Liver (tissue), 9 donors: ENCODE results near the gene CSTPP1. TPM values are rescaled to one million over a fixed set of nuclear protein-coding genes. Genes with fewer than 3 reads are reported as not detected.

ENCODE experiments used
- DNase-seq: peaks from one replicate; pipeline ENCODE4 v3.0.0-alpha.2; 2017; ENCODE audit warnings: low spot score
- H3K27ac ChIP-seq, 2 donors: one replicate each; pipeline ENCODE4 v1.7.0; 2013; ENCODE audit warnings: inconsistent platforms in 2 of 2, low read length in 2 of 2, control low read depth in 1 of 2, low read depth in 1 of 2, mild to moderate bottlenecking in 1 of 2
- H3K27me3 ChIP-seq, 4 donors: one replicate each; pipeline versions ENCODE4 v1.6.1 to v1.7.0; 2013; ENCODE audit warnings: low read length in 3 of 4, inconsistent platforms in 1 of 4, mild to moderate bottlenecking in 1 of 4, moderate library complexity in 1 of 4; ENCODE audit not compliant: control insufficient read depth in 4 of 4, insufficient read depth in 4 of 4
- H3K36me3 ChIP-seq, 4 donors: one replicate each; pipeline versions ENCODE4 v1.6.1 to v1.7.0; 2013; ENCODE audit warnings: low read length in 3 of 4, mild to moderate bottlenecking in 3 of 4, low read depth in 1 of 4, moderate library complexity in 1 of 4; ENCODE audit not compliant: control insufficient read depth in 4 of 4, insufficient read depth in 3 of 4
- H3K4me1 ChIP-seq, 4 donors: one replicate each; pipeline versions ENCODE4 v1.6.1 to v1.7.0; 2013; ENCODE audit warnings: low read length in 3 of 4, mild to moderate bottlenecking in 3 of 4, moderate library complexity in 1 of 4; ENCODE audit not compliant: control insufficient read depth in 4 of 4, insufficient read depth in 4 of 4
- H3K4me3 ChIP-seq, 3 donors: one replicate each; pipeline versions ENCODE4 v1.6.1 to v1.7.0; 2013; ENCODE audit warnings: low read length in 3 of 3, control low read depth in 1 of 3, low read depth in 1 of 3, mild to moderate bottlenecking in 1 of 3
- H3K9ac ChIP-seq, 2 donors: one replicate each; pipeline ENCODE4 v1.7.0; 2013; ENCODE audit warnings: low read length in 2 of 2, mild to moderate bottlenecking in 2 of 2, moderate library complexity in 2 of 2, control low read depth in 1 of 2, low read depth in 1 of 2
- H3K9me3 ChIP-seq, 4 donors: one replicate each; pipeline versions ENCODE4 v1.6.1 to v1.7.0; 2013; ENCODE audit warnings: low read length in 3 of 4; ENCODE audit not compliant: control insufficient read depth in 4 of 4
- ATF3 ChIP-seq: IDR thresholded peaks from 2 replicates; pipeline ENCODE4 v1.6.1; 2016; ENCODE audit warnings: antibody characterized with exemption
- EGR1 ChIP-seq, 2 donors: IDR thresholded peaks; 2 replicates each; pipeline ENCODE4 v1.6.1; 2016 to 2018; ENCODE audit warnings: antibody characterized with exemption in 2 of 2, low read depth in 2 of 2
- FOXA1 ChIP-seq: IDR thresholded peaks from 2 replicates; pipeline ENCODE4 v1.6.1; 2016; ENCODE audit warnings: antibody characterized with exemption
- FOXA2 ChIP-seq: IDR thresholded peaks from 2 replicates; pipeline ENCODE4 v1.6.1; 2016; ENCODE audit warnings: antibody characterized with exemption
- GABPA ChIP-seq, 2 donors: IDR thresholded peaks in 1 of 2; conservative IDR thresholded peaks in 1 of 2; 2 replicates each; pipeline ENCODE4 v1.6.1; 2016; ENCODE audit warnings: antibody characterized with exemption in 2 of 2, mild to moderate bottlenecking in 1 of 2, moderate library complexity in 1 of 2
- HNF4A ChIP-seq, 2 donors: conservative IDR thresholded peaks; 2 replicates each; pipeline ENCODE4 v1.6.1; 2016; ENCODE audit warnings: antibody characterized with exemption in 2 of 2, mild to moderate bottlenecking in 2 of 2
- HNF4G ChIP-seq: IDR thresholded peaks from 2 replicates; pipeline ENCODE4 v1.6.1; 2016; ENCODE audit warnings: antibody characterized with exemption
- NR2F2 ChIP-seq: IDR thresholded peaks from 2 replicates; pipeline ENCODE4 v1.6.1; 2016; ENCODE audit warnings: antibody characterized with exemption
- RAD21 ChIP-seq, 2 donors: IDR thresholded peaks; 2 replicates each; pipeline ENCODE4 v1.6.1; 2016; ENCODE audit warnings: antibody characterized with exemption in 2 of 2, mild to moderate bottlenecking in 2 of 2
- REST ChIP-seq: IDR thresholded peaks from 2 replicates; pipeline ENCODE4 v1.6.1; 2016; ENCODE audit warnings: antibody characterized with exemption, mild to moderate bottlenecking
- RXRA ChIP-seq, 2 donors: IDR thresholded peaks; 2 replicates each; pipeline ENCODE4 v1.6.1; 2017 to 2018; ENCODE audit warnings: antibody characterized with exemption in 2 of 2, mild to moderate bottlenecking in 1 of 2
- SP1 ChIP-seq: IDR thresholded peaks from 2 replicates; pipeline ENCODE4 v1.6.1; 2018; ENCODE audit warnings: antibody characterized with exemption, mild to moderate bottlenecking
- TAF1 ChIP-seq: conservative IDR thresholded peaks from 2 replicates; pipeline ENCODE4 v1.6.1; 2016; ENCODE audit warnings: antibody characterized with exemption, mild to moderate bottlenecking
- YY1 ChIP-seq: IDR thresholded peaks from 2 replicates; pipeline ENCODE4 v1.6.1; 2016; ENCODE audit warnings: antibody characterized with exemption, mild to moderate bottlenecking
- ZBTB33 ChIP-seq: IDR thresholded peaks from 2 replicates; pipeline ENCODE4 v1.6.1; 2016; ENCODE audit warnings: antibody characterized with exemption
- WGBS: extraction: QIAGEN DNeasy Blood & Tissue Kit; methylation state at CpG from one replicate; pipeline ENCODE4 v1.1.7; 2013; 5-methylcytosine and 5-hydroxymethylcytosine counted together
- polyA plus RNA-seq, 2 donors: library from polyadenylated mRNA; stranded (reverse) in 1 of 2; unstranded in 1 of 2; fragments of 200-250 nt in 1 of 2; fragments of >200 nt in 1 of 2; fragmentation: Nextera tagmentation in 1 of 2; extraction: Ambion mirVana in 1 of 2; gene quantifications; one replicate each; pipeline versions ENCODE4 v1.2.1 to v1.2.3, GENCODE V29; 2013 to 2015
- total RNA-seq, 2 donors: library from RNA; depleted of rRNA; stranded (reverse); fragments of >200 nt; gene quantifications; one replicate each; pipeline ENCODE4 v1.2.3, GENCODE V29; 2014
- TF ChIP-seq, protein P1 (sequence below): IDR thresholded peaks from 2 replicates; pipeline ENCODE4 v1.6.1; 2016; ENCODE audit warnings: antibody characterized with exemption
- donor health status: healthy.
- donor health status: healthy.
- donor health status: healthy.
- donor health status: healthy.
- donor health status: healthy.

Gene CSTPP1
- total and polyA plus RNA-seq, 4 donors, result 5.4 to 6.6 (median 5.7) TPM

DNA sequence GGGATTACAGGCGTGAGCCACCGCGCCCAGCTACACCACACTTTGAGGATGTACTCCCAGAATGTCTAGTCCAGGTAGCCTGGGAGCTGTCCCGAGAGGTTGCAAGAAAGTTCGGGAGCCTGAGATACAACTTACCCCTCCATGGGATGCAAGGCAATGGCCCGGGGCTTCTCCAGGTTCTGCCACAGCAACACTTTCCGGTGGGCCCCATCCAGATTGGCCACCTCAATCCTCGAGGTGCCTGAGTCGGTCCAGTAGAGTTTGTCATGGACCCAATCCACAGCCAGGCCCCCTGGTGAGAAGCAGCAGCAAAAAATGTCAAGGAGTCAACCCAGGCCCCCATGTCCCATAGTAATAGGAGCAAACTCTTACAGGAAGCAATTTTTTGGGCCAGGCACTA is 43.7 kb upstream of the CSTPP1 start:
- no peak overlapping the region for H3K27ac ChIP-seq
- H3K9me3 ChIP-seq, result no peaks in the 10 kb centered on the region
- H3K36me3 ChIP-seq, result no peaks in the 10 kb centered on the region
- WGBS, result 94% methylated on average over 9 of the region's 9 CpGs
- no peak overlapping the region for H3K9ac ChIP-seq
- TF ChIP-seq ATF3 (no peak), HNF4A (conservative IDR thresholded peaks at IDR 0.05) (no peak), FOXA2 (no peak), ZBTB33 (no peak), TAF1 (no peak), RAD21 (IDR thresholded peaks at IDR 0.05) (no peak), HNF4G (no peak), SP1 (no peak), YY1 (no peak), EGR1 (IDR thresholded peaks at IDR 0.05; ENCODE audit: low read depth in 2 of 2) (no peak), RXRA (IDR thresholded peaks at IDR 0.05) (no peak), GABPA (IDR thresholded peaks at IDR 0.05 in 1 of 2, conservative IDR thresholded peaks at IDR 0.05 in 1 of 2) (no peak), NR2F2 (no peak), REST (no peak)
- TF ChIP-seq, protein P1, sequence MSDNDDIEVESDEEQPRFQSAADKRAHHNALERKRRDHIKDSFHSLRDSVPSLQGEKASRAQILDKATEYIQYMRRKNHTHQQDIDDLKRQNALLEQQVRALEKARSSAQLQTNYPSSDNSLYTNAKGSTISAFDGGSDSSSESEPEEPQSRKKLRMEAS, result no peak
- H3K4me3 ChIP-seq, result no peak overlapping the region
- no peak for DNase-seq
- H3K4me1 ChIP-seq, result peaks cover 0 to 7% (median 5%) of the 10 kb centered on the region in 4 donors
- H3K27me3 ChIP-seq, result no peaks in the 10 kb centered on the region

GRCh38 chr11:46894506-46894905 is 42.1 kb upstream of the CSTPP1 start:
- Histone ChIP-seq H3K9me3 (no peaks in the 10 kb centered on the region), H3K27me3 (no peaks in the 10 kb centered on the region), H3K4me3 (no peak overlapping the region), H3K4me1 (peaks cover 0 to 7% (median 5%) of the 10 kb centered on the region in 4 donors), H3K27ac (no peak overlapping the region), H3K36me3 (no peaks in the 10 kb centered on the region), H3K9ac (no peak overlapping the region)
- 94% methylated on average over 16 of the region's 16 CpGs for WGBS
- TF ChIP-seq ATF3 (no peak), YY1 (no peak), RAD21 (IDR thresholded peaks at IDR 0.05) (no peak), FOXA2 (no peak), TAF1 (no peak), NR2F2 (no peak), EGR1 (IDR thresholded peaks at IDR 0.05; ENCODE audit: low read depth in 2 of 2) (no peak), HNF4A (conservative IDR thresholded peaks at IDR 0.05) (no peak), FOXA1 (no peak), RXRA (IDR thresholded peaks at IDR 0.05) (no peak)
- no peak for DNase-seq
